ENCODE results near the gene RNF208. TPM values are rescaled to one million over a fixed set of nuclear protein-coding genes. Genes with fewer than 3 reads are reported as not detected.

The RNF208 gene
- total and polyA plus RNA-seq, 2 experiments from 2014 or later = 1.4 to 5.6 TPM

- TF ChIP-seq ZNF462 (CRISPR knock-in tag; IDR thresholded peaks at IDR 0.05) (no peak), EZH2phosphoT487 (IDR thresholded peaks at IDR 0.05; ENCODE audit: unreplicated experiment) (no peak), NANOG (IDR thresholded peaks at IDR 0.05; ENCODE audit: borderline replicate concordance) (no peak), CREB1 (CRISPR knock-in tag; IDR thresholded peaks at IDR 0.05; ENCODE audit: low read depth) (no peak), CTCF (conservative IDR thresholded peaks at IDR 0.05; ENCODE audit: low read depth in 2 of 2) (peak; percentile 43 to 58), JUNB (IDR thresholded peaks at IDR 0.05; ENCODE audit: unreplicated experiment) (no peak)
- TF ChIP-seq, protein P1, sequence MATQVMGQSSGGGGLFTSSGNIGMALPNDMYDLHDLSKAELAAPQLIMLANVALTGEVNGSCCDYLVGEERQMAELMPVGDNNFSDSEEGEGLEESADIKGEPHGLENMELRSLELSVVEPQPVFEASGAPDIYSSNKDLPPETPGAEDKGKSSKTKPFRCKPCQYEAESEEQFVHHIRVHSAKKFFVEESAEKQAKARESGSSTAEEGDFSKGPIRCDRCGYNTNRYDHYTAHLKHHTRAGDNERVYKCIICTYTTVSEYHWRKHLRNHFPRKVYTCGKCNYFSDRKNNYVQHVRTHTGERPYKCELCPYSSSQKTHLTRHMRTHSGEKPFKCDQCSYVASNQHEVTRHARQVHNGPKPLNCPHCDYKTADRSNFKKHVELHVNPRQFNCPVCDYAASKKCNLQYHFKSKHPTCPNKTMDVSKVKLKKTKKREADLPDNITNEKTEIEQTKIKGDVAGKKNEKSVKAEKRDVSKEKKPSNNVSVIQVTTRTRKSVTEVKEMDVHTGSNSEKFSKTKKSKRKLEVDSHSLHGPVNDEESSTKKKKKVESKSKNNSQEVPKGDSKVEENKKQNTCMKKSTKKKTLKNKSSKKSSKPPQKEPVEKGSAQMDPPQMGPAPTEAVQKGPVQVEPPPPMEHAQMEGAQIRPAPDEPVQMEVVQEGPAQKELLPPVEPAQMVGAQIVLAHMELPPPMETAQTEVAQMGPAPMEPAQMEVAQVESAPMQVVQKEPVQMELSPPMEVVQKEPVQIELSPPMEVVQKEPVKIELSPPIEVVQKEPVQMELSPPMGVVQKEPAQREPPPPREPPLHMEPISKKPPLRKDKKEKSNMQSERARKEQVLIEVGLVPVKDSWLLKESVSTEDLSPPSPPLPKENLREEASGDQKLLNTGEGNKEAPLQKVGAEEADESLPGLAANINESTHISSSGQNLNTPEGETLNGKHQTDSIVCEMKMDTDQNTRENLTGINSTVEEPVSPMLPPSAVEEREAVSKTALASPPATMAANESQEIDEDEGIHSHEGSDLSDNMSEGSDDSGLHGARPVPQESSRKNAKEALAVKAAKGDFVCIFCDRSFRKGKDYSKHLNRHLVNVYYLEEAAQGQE (IDR thresholded peaks at IDR 0.05; ENCODE audit: unreplicated experiment) = no peak
These were observed 45.5 kb downstream of the RNF208 start (continued) for GRCh38 chr9:137176302-137177182.

All from GM23338 (cell line).